Neuronal stem cell (in vitro differentiated cells): ENCODE data around the gene UNC5B.

Source experiments
- DNase-seq: peaks from one replicate; pipeline ENCODE4 v3.0.0-alpha.2; 2013; ENCODE audit warnings: low spot score
- H2AFZ ChIP-seq: one replicate; pipeline ENCODE4 v1.6.1; 2013; ENCODE audit warnings: mild to moderate bottlenecking, low read length, inconsistent platforms
- H2AK5ac ChIP-seq: 2 replicates; pipeline ENCODE4 v1.6.1; 2013; ENCODE audit warnings: low read depth, mild to moderate bottlenecking, inconsistent platforms, low read length, moderate library complexity, mixed read lengths
- H2BK120ac ChIP-seq: 2 replicates; pipeline ENCODE4 v1.6.1; 2013; ENCODE audit warnings: low read depth, mild to moderate bottlenecking, inconsistent platforms, low read length, moderate library complexity, mixed read lengths
- H2BK12ac ChIP-seq: one replicate; pipeline ENCODE4 v1.6.1; 2013; ENCODE audit warnings: low read length, inconsistent platforms
- H2BK15ac ChIP-seq: 2 replicates; pipeline ENCODE4 v1.6.1; 2013; ENCODE audit warnings: mild to moderate bottlenecking, low read length, inconsistent platforms, mixed read lengths
- H2BK5ac ChIP-seq: one replicate; pipeline ENCODE4 v1.6.1; 2013; ENCODE audit warnings: inconsistent platforms, mild to moderate bottlenecking, low read length, moderate library complexity
- H3K14ac ChIP-seq: one replicate; pipeline ENCODE4 v1.6.1; 2013; ENCODE audit warnings: low read length, inconsistent platforms
- H3K18ac ChIP-seq: 2 replicates; pipeline ENCODE4 v1.6.1; 2013; ENCODE audit warnings: low read length, inconsistent platforms
- H3K23ac ChIP-seq: 2 replicates; pipeline ENCODE4 v1.6.1; 2013; ENCODE audit warnings: low read depth, mild to moderate bottlenecking, mixed read lengths, low read length, inconsistent platforms; ENCODE audit not compliant: poor library complexity
- H3K27ac ChIP-seq: replicated peaks from 3 replicates; pipeline ENCODE4 v1.5.1; 2013; ENCODE audit warnings: low read length, inconsistent platforms
- H3K27me3 ChIP-seq, 3 experiments: 2 replicates each; pipeline ENCODE4 v1.6.1; 2013; ENCODE audit warnings: low read length in 3 of 3, mild to moderate bottlenecking in 2 of 3, inconsistent platforms in 1 of 3, low read depth in 1 of 3, mixed read lengths in 1 of 3, moderate library complexity in 1 of 3; ENCODE audit not compliant: control insufficient read depth in 3 of 3, insufficient read depth in 3 of 3
- H3K36me3 ChIP-seq, 2 donors: replicated peaks in 1 of 2; 2 replicates each; pipeline ENCODE4 v1.6.1; 2013; ENCODE audit warnings: low read length in 2 of 2; ENCODE audit not compliant: control insufficient read depth in 2 of 2, insufficient read depth in 2 of 2
- H3K4ac ChIP-seq: 2 replicates; pipeline ENCODE4 v1.6.1; 2013; ENCODE audit warnings: inconsistent platforms, mild to moderate bottlenecking, low read length, moderate library complexity
- H3K4me1 ChIP-seq, 2 donors: 1 replicate in 1 of 2; 2 replicates in 1 of 2; pipeline ENCODE4 v1.6.1; 2013; ENCODE audit warnings: low read length in 2 of 2, low read depth in 1 of 2; ENCODE audit not compliant: control insufficient read depth in 2 of 2, insufficient read depth in 1 of 2
- H3K4me2 ChIP-seq: one replicate; pipeline ENCODE4 v1.6.1; 2013; ENCODE audit warnings: mild to moderate bottlenecking, low read length, inconsistent platforms; ENCODE audit not compliant: insufficient read depth, poor library complexity, severe bottlenecking
- H3K4me3 ChIP-seq, 2 donors: 2 replicates each; pipeline ENCODE4 v1.5.1; 2013; ENCODE audit warnings: low read length in 2 of 2, mild to moderate bottlenecking in 2 of 2, inconsistent platforms in 1 of 2, moderate library complexity in 1 of 2
- H3K79me1 ChIP-seq: one replicate; pipeline ENCODE4 v1.6.1; 2013; ENCODE audit warnings: low read depth, mild to moderate bottlenecking, inconsistent platforms, low read length, moderate library complexity
- H3K9ac ChIP-seq: one replicate; pipeline ENCODE4 v1.6.1; 2013; ENCODE audit warnings: mild to moderate bottlenecking, low read depth, low read length, inconsistent platforms; ENCODE audit not compliant: poor library complexity
- H3K9me3 ChIP-seq, 2 donors: replicated peaks in 1 of 2; 2 replicates each; pipeline versions ENCODE3 to v1.6.1; 2013; ENCODE audit warnings: low read length in 2 of 2, mild to moderate bottlenecking in 2 of 2, inconsistent platforms in 1 of 2, low read depth in 1 of 2, mixed read lengths in 1 of 2, moderate library complexity in 1 of 2; ENCODE audit not compliant: control insufficient read depth in 2 of 2, insufficient read depth in 1 of 2
- H4K8ac ChIP-seq: one replicate; pipeline ENCODE4 v1.6.1; 2013; ENCODE audit warnings: low read depth, mild to moderate bottlenecking, inconsistent platforms, low read length, moderate library complexity
- H4K91ac ChIP-seq: one replicate; pipeline ENCODE4 v1.6.1; 2013; ENCODE audit warnings: low read length, low read depth, mild to moderate bottlenecking, inconsistent platforms; ENCODE audit not compliant: poor library complexity
- WGBS, 2 donors: extraction: QIAGEN DNeasy Blood & Tissue Kit; methylation state at CpG; one replicate each; pipeline ENCODE4 v1.1.7; 2013; ENCODE audit warnings: missing lambda C conversion rate in 2 of 2, mixed read lengths in 1 of 2; ENCODE audit not compliant: insufficient read length in 2 of 2, insufficient replicate concordance in 1 of 2; ENCODE audit errors: extremely low coverage in 2 of 2; 5-methylcytosine and 5-hydroxymethylcytosine counted together

Gene UNC5B

GRCh38 chr10:71319042-71319799 lies 106.9 kb downstream of the UNC5B start, which contains the start of gene SLC29A3:
SLC29A3 (plus strand) TSS chr10:71319259; CDS start chr10:71319310, 51 bp downstream.
- Histone ChIP-seq H2BK5ac (peak within 1 kb of the TSS; percentile 2), H2BK15ac (no peak within 1 kb of the TSS), H2BK12ac (no peak within 1 kb of the TSS), H2BK120ac (no peak within 1 kb of the TSS), H2AK5ac (no peak within 1 kb of the TSS), H2AFZ (peak within 1 kb of the TSS; percentile 94), H3K4me2 (peak within 1 kb of the TSS; percentile 87), H3K4me1 (peaks cover 5 to 9% of the 10 kb centered on the region in 2 donors), H3K4me3 (peak within 1 kb of the TSS; percentile 55 to 89), H4K8ac (no peak within 1 kb of the TSS), H3K9me3 (no peaks in the 10 kb centered on the region), H4K91ac (no peak within 1 kb of the TSS), H3K36me3 (peaks cover 0 to 3% of the 10 kb centered on the region in 2 donors), H3K23ac (peak within 1 kb of the TSS; percentile 78), H3K4ac (no peak within 1 kb of the TSS), H3K27ac (peak within 1 kb of the TSS; percentile 32), H3K14ac (peak within 1 kb of the TSS; percentile 1), H3K27me3 (peaks cover 0 to 16% (median 0%) of the 10 kb centered on the region in 3 experiments), H3K79me1 (peaks cover 2% of the 10 kb centered on the region), H3K9ac (peak within 1 kb of the TSS; percentile 81), H3K18ac (peak within 1 kb of the TSS; percentile 36)
- peak; percentile 80 for DNase-seq
- WGBS, 2 donors, result no CpG with 5 or more reads among the region's 62 CpGs

GRCh38 chr10:71319800-71320392 lies 107.5 kb downstream of the UNC5B start:
- peaks cover 0 to 4% of the 10 kb centered on the region in 2 donors for H3K36me3 ChIP-seq
- no CpG with 5 or more reads among the region's 8 CpGs for WGBS, 2 donors

GRCh38 chr10:71320592-71320991 lies 108.2 kb downstream of the UNC5B start:
- Histone ChIP-seq H3K79me1 (peaks cover 2% of the 10 kb centered on the region), H4K91ac (no peak overlapping the region), H3K36me3 (peaks cover 0 to 4% of the 10 kb centered on the region in 2 donors), H2BK120ac (no peak overlapping the region), H3K23ac (no peak overlapping the region), H3K18ac (no peak overlapping the region), H3K4me3 (no peak overlapping the region), H3K9me3 (no peaks in the 10 kb centered on the region), H2BK12ac (no peak overlapping the region), H2BK5ac (no peak overlapping the region), H3K14ac (no peak overlapping the region), H3K4ac (no peak overlapping the region), H4K8ac (no peak overlapping the region), H2AK5ac (no peak overlapping the region), H3K4me2 (no peak overlapping the region), H3K9ac (no peak overlapping the region), H2BK15ac (no peak overlapping the region), H3K27ac (no peak overlapping the region), H2AFZ (no peak overlapping the region), H3K27me3 (peaks cover 0 to 12% (median 0%) of the 10 kb centered on the region in 3 experiments), H3K4me1 (peaks cover 5 to 6% of the 10 kb centered on the region in 2 donors)
- no peak for DNase-seq
- no CpG with 5 or more reads among the region's 5 CpGs for WGBS, 2 donors

More at GRCh38 chr10:71319800-71320392, 107.5 kb downstream of the UNC5B start:
- Histone ChIP-seq H3K9me3 (no peaks in the 10 kb centered on the region), H2BK12ac (no peak overlapping the region), H3K4me2 (peak overlapping the region; percentile 87), H3K14ac (peak overlapping the region; percentile 1), H3K4ac (no peak overlapping the region), H3K4me1 (peaks cover 5 to 6% of the 10 kb centered on the region in 2 donors), H3K23ac (peak overlapping the region; percentile 45), H2BK15ac (no peak overlapping the region), H2BK5ac (no peak overlapping the region), H2AFZ (peak overlapping the region; percentile 94), H3K27me3 (peaks cover 0 to 13% (median 0%) of the 10 kb centered on the region in 3 experiments), H3K27ac (no peak overlapping the region), H3K18ac (peak overlapping the region; percentile 36), H4K8ac (no peak overlapping the region), H4K91ac (no peak overlapping the region), H2BK120ac (no peak overlapping the region), H2AK5ac (no peak overlapping the region), H3K4me3 (peak overlapping the region; percentile 55 to 89), H3K9ac (peak overlapping the region; percentile 81), H3K79me1 (peaks cover 2% of the 10 kb centered on the region)
- DNase-seq, result no peak

- Histone ChIP-seq H3K79me1 (peaks cover 2% of the 10 kb centered on the region), H3K36me3 (peaks cover 0 to 4% of the 10 kb centered on the region in 2 donors), H2BK120ac (no peak overlapping the region), H3K23ac (no peak overlapping the region), H2AK5ac (peak overlapping the region; percentile 48), H2BK12ac (no peak overlapping the region), H2BK15ac (no peak overlapping the region), H3K4ac (no peak overlapping the region), H2AFZ (no peak overlapping the region), H4K8ac (no peak overlapping the region), H3K4me2 (no peak overlapping the region), H3K18ac (no peak overlapping the region), H3K9ac (no peak overlapping the region), H2BK5ac (no peak overlapping the region), H3K27me3 (peaks cover 0 to 8% (median 0%) of the 10 kb centered on the region in 3 experiments), H3K27ac (no peak overlapping the region), H4K91ac (no peak overlapping the region), H3K4me3 (no peak overlapping the region), H3K9me3 (no peaks in the 10 kb centered on the region), H3K14ac (no peak overlapping the region), H3K4me1 (peaks cover 5% of the 10 kb centered on the region in 2 donors)
- no peak for DNase-seq
- no CpG with 5 or more reads among the region's 1 CpG for WGBS, 2 donors
Observed at GRCh38 chr10:71321386-71321785, 109.0 kb downstream of the UNC5B start.
